Measurements from ENCODE around the gene MSH6. TPM values are rescaled to one million over a fixed set of nuclear protein-coding genes. Genes with fewer than 3 reads are reported as not detected.

The MSH6 gene
- total and polyA plus RNA-seq, 9 of the 15 experiments (the other 6 are each of a cell fraction or from before 2014, with no cell fraction given): 15.3 to 147 (median 80.5) TPM

- TF ChIP-seq GTF2F1 (IDR thresholded peaks at IDR 0.05; ENCODE audit: low read depth, low read length) (no peak), SRSF9 (IDR thresholded peaks at IDR 0.05; ENCODE audit: borderline replicate concordance, low read depth, low read length) (no peak), STAG1 (CRISPR knock-in tag; IDR thresholded peaks at IDR 0.05; ENCODE audit: borderline replicate concordance) (no peak), SREBF1 (IDR thresholded peaks at IDR 0.05; ENCODE audit: borderline replicate concordance, low read depth, low read length) (no peak), SAP30 (IDR thresholded peaks at IDR 0.05; ENCODE audit: borderline replicate concordance, insufficient read depth, low read depth, low read length, poor library complexity, severe bottlenecking) (peak; percentile 81), XRCC3 (IDR thresholded peaks at IDR 0.05) (no peak), SP1 (CRISPR knock-in tag; IDR thresholded peaks at IDR 0.05) (peak; percentile 39; the same call in 1 of the 2 replicates), ZNF280A (IDR thresholded peaks at IDR 0.05; ENCODE audit: low read depth, partially characterized antibody) (no peak), ZNF146 (CRISPR knock-in tag; IDR thresholded peaks at IDR 0.05; ENCODE audit: unreplicated experiment) (no peak), NFE2 (IDR thresholded peaks at IDR 0.05; ENCODE audit: low read depth) (no peak), RHOXF2B (CRISPR knock-in tag; conservative IDR thresholded peaks at IDR 0.05) (no peak), ZNF124 (CRISPR knock-in tag; IDR thresholded peaks at IDR 0.05) (no peak), DIDO1 (tag; IDR thresholded peaks at IDR 0.05; ENCODE audit: low read depth) (no peak), ZBTB11 (CRISPR knock-in tag; IDR thresholded peaks at IDR 0.05) (no peak), POLR2H (tag; IDR thresholded peaks at IDR 0.05; ENCODE audit: low read depth) (no peak), POLR2AphosphoS5 (IDR thresholded peaks at IDR 0.05; ENCODE audit: control insufficient read depth, insufficient read depth, low read depth, low read length) (peak; percentile 50; the same call in 1 of the 2 replicates)
- TF ChIP-seq, protein P1, sequence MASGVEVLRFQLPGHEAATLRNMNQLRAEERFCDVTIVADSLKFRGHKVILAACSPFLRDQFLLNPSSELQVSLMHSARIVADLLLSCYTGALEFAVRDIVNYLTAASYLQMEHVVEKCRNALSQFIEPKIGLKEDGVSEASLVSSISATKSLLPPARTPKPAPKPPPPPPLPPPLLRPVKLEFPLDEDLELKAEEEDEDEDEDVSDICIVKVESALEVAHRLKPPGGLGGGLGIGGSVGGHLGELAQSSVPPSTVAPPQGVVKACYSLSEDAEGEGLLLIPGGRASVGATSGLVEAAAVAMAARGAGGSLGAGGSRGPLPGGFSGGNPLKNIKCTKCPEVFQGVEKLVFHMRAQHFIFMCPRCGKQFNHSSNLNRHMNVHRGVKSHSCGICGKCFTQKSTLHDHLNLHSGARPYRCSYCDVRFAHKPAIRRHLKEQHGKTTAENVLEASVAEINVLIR (CRISPR knock-in tag; IDR thresholded peaks at IDR 0.05): no peak
- TF ChIP-seq, protein P2, sequence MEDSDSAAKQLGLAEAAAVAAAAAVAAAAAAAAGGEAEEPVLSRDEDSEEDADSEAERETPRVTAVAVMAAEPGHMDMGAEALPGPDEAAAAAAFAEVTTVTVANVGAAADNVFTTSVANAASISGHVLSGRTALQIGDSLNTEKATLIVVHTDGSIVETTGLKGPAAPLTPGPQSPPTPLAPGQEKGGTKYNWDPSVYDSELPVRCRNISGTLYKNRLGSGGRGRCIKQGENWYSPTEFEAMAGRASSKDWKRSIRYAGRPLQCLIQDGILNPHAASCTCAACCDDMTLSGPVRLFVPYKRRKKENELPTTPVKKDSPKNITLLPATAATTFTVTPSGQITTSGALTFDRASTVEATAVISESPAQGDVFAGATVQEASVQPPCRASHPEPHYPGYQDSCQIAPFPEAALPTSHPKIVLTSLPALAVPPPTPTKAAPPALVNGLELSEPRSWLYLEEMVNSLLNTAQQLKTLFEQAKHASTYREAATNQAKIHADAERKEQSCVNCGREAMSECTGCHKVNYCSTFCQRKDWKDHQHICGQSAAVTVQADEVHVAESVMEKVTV (CRISPR knock-in tag; IDR thresholded peaks at IDR 0.05): no peak
Observed at GRCh38 chr2:47783486-47784351, 774 bp downstream of the MSH6 start (continued).
